Muscle layer of duodenum (tissue), 2 donors: ENCODE measurements around the gene BRCC3.

Experiments
- H3K27ac ChIP-seq: one replicate; pipeline ENCODE4 v1.7.0; 2013; ENCODE audit warnings: mild to moderate bottlenecking, low read length
- H3K27me3 ChIP-seq: one replicate; pipeline ENCODE4 v1.7.0; 2013; ENCODE audit warnings: low read depth, mild to moderate bottlenecking, control low read depth, low read length
- H3K36me3 ChIP-seq, 2 donors: one replicate each; pipeline ENCODE4 v1.7.0; 2013; ENCODE audit warnings: low read length in 2 of 2, control low read depth in 1 of 2, mild to moderate bottlenecking in 1 of 2; ENCODE audit not compliant: insufficient read depth in 2 of 2, control insufficient read depth in 1 of 2
- H3K4me1 ChIP-seq, 2 donors: one replicate each; pipeline ENCODE4 v1.7.0; 2013; ENCODE audit warnings: low read length in 2 of 2, mild to moderate bottlenecking in 2 of 2, control low read depth in 1 of 2, moderate library complexity in 1 of 2; ENCODE audit not compliant: insufficient read depth in 2 of 2, control insufficient read depth in 1 of 2
- H3K4me3 ChIP-seq, 2 donors: one replicate each; pipeline ENCODE4 v1.7.0; 2013; ENCODE audit warnings: low read length in 2 of 2, low read depth in 1 of 2, mild to moderate bottlenecking in 1 of 2
- H3K9me3 ChIP-seq, 2 donors: one replicate each; pipeline ENCODE4 v1.7.0; 2013; ENCODE audit warnings: low read length in 2 of 2, control low read depth in 1 of 2, mild to moderate bottlenecking in 1 of 2; ENCODE audit not compliant: control insufficient read depth in 1 of 2
- donor health status: healthy.

BRCC3 gene

GRCh38 chrX:155148724-155149537, 77.6 kb downstream of the BRCC3 start:
- no peak overlapping the region for H3K4me3 ChIP-seq
- no peaks in the 10 kb centered on the region for H3K9me3 ChIP-seq
- no peak overlapping the region for H3K27ac ChIP-seq
- H3K4me1 ChIP-seq, result no peaks in the 10 kb centered on the region
- H3K27me3 ChIP-seq, result no peaks in the 10 kb centered on the region
- H3K36me3 ChIP-seq, result no peaks in the 10 kb centered on the region

DNA sequence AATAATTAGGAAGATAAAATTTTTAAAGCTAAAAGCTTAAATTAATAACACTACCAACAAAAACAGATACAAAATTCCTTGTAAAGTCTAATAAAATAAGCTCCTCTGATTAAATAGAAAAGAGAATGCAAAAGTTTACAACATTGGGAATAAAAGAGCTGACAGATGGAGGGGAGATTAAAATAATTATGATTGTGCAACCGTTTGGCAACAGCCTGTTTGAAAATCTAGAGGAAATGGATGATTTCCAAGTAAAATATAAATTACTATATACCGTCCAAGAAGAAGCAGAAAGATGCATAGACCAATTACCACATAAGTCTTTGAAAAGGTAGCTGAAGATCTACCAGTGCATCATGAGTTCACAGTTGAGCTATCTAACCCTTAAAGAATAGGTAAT, 98.6 kb downstream of the BRCC3 start:
- Histone ChIP-seq H3K36me3 (no peaks in the 10 kb centered on the region), H3K27me3 (no peaks in the 10 kb centered on the region), H3K4me3 (no peak overlapping the region), H3K27ac (no peak overlapping the region), H3K9me3 (no peaks in the 10 kb centered on the region), H3K4me1 (no peaks in the 10 kb centered on the region)
